ENCODE results near the gene C18orf54.
"Not testable (repeated sequence)": the region's sequence is repeated elsewhere in the genome, so short reads cannot be mapped to it uniquely, and the experiment has no call there.

The C18orf54 gene

DNA sequence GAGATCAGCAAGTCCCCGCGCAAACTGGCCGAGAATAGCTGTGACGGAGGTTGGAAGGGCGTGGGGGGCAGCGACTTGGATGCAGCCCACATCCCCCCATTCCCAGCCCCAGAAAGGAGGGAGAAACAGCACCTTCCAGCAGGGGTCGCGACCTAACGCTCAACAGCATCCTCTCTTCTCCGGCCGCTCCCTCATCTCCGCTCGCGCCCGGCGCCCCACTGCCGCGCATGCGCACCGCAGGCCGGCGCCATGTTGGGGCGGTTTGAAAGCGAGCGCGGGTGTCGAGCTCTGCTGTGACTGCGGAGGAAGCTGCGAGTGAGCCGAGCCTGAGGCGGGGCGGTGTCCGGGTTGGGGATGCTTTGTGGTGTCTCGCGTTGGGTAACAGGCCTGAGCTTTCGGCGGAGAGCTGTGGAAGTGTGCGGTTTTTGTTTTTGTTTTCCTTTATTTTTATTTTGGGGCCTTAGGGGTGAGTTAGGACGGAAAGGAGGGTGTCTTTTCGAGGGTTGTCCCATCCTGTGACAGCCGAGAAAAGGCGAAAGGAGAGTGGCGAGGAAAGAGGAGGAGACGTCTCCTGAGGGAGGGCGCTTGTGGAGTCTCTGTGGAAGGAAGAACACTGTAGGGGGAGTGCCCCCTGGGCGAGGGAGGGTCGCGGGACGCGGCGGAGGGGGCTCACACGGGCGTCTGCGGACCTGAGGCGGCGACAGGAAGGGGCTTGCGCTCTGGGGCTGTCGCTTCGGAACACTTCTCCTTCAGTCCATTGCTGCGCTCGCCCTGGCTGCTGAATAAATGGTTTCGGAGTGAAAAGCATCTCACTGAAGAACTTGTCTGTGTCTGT is at the start of gene C18orf54, which contains the start of gene STARD6:
C18orf54 (plus strand) TSS at position 247 of the 835 bp plus-strand sequence. CDS start 2,667 bp downstream, outside the sequence.
STARD6 (minus strand) TSS at position 199 of the 835 bp plus-strand sequence. CDS start 3,285 bp downstream, outside the sequence.
- peak in 1 of 2 experiments; percentile 32 for DNase-seq

DNA sequence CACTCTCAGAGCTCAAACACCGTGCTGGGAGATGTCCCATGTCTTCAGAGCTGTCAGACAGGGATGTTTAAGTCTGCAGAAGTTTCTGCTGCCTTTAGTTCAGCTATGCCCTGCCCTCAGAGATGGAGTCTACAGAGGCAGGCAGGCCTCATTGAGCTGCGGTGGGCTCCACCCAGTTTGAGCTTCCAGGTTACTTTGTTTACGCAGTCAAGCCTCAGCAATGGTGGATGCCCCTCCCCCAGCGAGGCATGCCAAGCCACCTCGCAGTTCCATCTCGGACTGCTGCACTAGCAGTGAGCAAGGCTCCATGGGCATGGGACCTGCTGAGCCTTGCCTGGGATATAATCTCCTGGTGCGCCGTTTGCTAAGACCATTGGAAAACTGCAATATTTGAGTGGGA is 48.1 kb upstream of the C18orf54 start:
- DNase-seq = not testable (repeated sequence)

DNA sequence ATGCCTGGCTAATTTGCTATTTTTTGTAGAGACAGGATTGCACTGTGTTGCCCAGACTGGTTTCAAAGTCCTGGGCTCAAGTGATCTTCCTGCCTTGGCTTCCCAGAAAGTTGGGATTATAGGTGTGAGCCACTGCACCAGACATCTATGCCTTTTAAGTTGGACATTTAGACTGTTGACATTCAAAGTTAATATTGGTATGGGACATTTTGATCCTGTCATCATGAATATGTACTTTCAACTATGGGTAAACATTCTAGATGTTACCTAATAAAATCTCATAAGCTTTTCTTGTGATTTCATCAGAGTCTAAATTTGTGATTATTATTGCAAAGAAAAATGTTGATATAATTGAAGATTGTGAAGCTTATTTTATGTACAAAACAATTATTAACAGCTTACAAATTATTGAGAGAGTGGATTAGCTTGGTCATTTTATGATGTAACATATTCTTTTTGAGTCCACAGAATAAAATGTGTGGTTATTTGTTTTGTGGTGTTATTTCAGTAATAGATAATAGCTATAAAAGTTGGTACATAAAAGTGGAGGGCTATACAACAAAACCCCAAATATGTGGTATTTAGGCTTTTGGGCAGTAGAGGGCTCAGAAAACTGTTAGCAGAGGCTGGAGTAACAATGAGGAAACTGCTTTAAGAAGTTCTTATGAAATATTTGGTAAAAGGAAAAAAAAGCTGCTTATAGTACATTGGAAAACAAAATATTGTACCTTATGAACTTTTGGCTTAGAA is 41.5 kb upstream of the C18orf54 start:
- no peak for DNase-seq

DNA sequence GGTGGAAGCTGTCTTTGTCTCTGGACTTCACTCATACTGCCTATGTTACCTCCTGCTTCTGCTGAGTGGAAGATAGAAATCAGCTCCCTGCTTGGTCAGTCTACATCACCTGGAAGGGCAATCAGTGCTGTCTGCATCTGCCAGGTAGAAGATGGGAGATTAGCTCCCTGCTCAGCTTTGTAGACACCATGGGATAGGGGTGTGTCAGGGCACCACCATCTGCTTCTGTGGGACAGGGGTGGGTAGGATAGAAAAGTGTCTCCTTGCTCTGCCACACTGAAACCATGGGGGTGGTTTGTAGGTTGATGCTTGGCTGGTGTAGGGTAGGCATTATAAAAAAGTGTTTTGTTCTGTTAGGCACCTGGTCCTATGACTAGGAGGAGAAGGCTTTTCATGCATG is 34.1 kb upstream of the C18orf54 start:
- no peak for DNase-seq

DNA sequence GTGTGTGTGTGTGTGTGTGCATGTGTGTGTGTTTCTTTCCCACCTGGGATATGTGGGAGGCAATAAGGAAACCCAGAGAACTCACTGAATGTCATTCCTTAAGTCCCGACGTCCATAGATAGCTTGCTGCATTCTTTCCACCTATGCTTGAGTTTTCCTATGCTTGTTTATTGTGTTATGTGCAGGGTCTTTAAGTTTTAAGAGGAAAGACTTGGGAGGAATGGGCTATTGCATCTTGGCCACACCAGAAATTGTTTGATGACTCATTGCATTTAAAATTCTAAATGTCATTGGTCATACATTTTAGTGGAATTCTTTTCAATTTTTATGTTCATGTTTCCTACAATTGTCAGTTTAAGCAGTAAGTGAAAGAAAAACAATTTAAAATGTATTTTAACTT is 33.7 kb upstream of the C18orf54 start:
- no peak for DNase-seq

DNA sequence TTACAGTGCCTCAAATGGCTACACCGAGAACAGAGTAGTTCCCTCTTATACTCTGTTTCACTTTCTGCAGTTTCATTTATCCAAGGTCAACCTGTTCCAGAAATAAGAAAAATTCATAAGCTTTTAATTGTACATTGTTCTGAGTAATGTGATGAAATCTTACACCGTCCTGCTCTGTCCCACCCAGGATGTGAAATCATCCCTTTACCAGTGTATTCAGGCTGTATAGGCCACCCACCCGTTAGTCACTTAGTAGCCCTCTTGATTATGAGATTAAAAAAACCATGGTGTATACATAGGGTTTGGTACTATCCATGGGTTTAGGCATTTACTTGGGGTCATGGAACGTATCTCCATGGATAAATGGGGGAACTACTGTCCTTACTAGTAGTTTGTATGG is 29.9 kb upstream of the C18orf54 start:
- no peak for DNase-seq

DNA sequence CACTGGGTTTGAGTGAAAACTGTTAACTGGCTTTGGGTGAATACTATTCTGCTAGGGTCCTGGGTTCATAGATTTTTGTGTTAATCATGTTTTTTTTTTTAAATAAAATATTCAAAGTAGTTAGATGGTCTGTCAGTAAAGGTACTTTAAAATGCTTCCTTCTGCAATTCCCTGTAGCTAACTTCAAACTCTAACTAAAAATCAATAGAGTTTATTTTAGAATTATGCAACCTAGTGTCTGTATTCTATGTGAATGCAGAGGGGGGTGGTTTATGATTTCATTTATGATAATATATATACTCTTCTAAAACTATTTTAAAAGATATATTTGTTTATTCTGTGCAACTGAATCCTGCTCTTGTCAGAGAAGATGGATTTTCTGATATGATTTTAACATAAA is 27.9 kb upstream of the C18orf54 start:
- DNase-seq = no peak

DNA sequence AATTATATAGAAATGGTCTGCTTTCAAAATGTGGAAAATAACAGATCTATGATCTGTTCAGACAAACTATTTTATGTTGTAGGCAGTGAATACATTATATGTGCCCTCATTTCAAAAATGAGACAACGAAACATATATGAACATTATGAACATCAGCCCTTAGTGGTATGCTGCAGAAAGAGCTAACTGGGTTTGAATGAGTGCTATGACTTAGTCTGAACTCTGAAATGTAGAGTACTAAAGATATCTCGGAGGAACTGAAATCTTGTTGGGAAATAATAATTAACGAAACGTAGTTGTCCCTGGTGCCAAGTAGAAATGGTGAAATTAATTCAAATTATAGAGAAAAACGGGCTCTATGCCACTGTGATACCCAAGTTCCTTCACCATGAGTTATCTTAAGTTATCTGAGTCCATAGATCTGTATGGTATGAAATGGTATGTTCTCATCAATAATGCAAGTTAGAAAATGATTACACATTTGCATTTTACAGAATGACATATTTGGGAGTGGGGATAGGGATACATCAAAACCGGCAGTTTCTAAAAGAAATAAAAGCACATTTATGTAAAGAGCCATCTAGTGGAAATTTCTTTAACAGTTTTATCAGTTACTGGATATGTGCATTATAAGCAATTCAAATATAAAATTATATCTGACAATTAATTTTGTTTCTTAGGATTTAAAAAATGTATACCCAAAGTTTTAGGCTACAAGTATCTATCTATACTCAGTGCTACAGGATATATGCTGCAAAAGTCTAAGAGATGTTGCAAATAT is 26.7 kb upstream of the C18orf54 start:
- no peak for DNase-seq

DNA sequence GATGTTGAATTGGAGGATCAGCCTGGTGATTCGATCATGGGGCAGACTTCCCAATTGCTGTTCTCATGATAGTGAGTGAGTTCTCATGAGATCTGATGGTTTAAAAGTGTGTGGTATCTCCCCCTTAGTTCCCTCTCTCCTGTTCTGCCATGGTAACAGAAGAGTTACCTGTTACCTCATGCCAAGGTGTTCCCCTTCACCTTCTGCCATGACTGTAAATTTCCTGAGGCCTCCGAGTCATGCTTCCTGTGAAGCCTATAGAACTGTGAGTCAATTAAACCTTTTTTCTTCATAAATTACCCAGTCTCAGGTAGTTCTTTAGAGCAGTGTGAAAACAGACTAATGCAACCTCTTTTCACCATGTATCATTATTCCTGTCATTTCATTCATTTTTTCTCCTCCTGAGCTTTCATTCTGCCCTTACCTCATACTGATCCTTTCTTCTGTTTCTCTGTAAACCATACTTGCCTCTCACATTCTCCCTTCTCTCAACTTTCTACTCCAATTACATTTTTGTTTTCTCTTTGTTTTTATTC is 22.0 kb upstream of the C18orf54 start:
- DNase-seq = no peak

DNA sequence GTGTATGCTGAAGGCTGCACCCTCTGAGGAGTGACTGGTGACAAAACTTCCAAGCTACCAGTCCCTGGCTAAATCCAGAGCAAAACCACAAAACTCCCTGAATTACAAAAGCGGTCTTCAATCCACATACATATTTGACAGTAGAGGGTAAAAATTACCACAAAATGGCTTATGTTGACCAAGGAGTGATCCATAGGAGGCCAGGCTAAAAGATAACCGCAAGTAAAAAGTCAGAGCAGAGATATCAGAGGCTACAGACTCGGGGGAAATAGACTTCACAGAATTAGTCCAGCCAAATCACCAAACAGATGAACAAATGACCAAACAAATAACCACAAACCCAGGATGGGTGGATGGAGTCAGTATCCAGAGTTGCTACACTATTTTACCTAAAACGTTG is 19.5 kb upstream of the C18orf54 start:
- no peak for DNase-seq

DNA sequence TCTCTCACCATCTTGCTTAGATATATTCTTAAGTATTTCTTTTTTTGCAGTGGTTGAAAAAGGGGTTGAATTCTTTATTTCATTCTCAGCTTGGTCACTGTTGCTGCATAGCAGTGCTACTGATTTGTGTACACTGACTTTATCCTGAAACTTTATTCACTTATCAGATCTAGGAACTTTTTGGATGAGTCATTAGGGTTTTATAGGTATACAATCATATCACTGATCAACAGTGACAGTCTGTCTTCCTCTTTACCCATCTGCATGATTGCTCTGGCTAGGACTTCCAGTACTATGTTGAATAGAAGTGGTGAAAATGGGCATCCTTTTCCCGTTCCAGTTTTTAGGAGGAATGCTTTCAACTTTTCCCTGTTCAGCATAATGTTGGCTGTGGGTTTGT is 6.5 kb upstream of the C18orf54 start:
- DNase-seq = no peak

DNA sequence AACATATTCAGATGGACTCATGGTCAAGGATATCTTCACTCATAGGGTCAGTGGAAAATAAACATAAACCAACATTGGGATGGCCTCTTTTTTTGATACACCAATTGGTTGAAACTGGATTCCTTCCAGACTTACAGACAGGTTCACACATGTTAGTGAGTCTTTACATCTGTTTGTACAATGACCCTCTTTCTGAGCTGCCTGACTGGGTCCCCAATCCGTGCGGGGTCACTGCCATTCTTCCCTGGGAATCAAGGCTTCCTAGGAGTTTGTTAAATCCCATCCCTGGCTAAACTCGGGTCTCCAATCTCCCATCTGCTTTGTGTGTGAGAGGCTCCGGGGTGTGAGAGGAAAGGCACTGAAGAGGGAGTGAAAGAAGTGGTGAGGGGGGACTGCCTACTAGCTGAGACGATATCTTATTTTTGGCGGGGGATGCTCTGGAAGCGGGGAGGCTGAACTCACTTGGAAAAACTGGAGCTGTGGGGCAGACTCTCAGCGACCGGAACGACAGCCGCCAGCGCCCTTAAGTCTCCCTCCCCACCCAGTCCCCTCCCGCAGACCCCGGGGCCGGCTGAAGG is 535 bp upstream of the C18orf54 start:
- peak in 1 of 2 experiments; percentile 36 for DNase-seq

DNA sequence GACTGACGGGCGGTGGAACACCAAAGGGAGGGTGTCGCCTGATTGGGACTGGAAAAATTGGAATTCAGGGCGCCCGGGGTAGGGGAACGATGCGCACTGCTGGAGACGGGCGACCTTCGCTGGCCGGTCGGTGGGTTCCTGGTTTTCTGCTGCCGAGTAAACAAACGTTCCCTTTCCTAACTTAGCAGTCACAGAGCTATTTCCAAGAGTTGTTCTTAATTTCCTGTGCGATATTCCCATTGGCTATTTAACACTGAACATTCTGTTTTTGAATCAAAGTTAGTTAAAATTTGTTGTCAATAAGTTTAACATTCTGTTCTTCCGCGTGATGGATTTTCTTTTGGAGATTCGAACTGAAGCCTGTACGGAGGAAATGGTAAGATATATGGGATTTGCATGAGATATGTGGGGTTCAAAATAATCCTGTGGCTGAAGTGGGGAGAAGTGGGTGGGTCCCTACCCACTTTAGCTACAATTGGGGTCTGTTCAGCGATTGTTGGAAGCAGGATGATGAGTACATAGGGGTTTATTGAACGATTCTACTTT is 862 bp downstream of the C18orf54 start:
- DNase-seq = no peak

DNA sequence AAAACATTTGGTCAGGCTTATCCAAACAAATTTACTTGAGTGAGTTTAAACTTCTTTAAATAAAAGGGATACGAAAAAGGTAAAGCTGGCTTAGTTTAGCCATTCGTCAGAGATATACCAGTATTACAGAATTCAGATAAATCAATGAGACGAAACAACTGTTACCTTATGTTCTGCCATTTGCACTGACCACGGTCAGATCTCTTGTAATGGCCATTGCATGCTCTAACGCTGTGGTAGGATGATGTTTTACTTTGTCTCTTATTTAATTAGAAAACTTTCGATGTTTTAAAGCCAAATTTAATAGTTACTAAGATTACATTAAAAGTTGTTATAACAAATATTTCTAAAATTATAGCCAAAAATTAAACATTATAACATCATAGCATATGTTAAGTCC is 1.5 kb downstream of the C18orf54 start:
- no peak for DNase-seq

DNA sequence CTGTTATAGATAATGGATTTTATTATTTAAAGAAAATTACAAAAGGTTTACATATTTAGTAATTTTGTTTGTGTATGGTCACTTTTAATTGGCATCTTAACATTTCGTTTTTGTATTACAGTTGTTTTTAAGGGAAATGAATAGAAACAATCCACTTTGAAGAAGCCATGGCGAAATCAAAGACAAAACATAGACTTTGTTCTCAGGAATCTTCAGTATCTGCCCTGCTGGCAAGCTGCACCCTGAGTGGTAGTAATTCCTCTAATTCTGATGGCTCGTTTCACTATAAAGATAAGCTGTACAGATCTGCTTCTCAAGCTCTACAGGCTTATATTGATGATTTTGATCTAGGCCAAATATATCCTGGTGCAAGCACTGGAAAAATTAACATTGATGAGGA is 2.7 kb downstream of the C18orf54 start:
- DNase-seq = no peak

DNA sequence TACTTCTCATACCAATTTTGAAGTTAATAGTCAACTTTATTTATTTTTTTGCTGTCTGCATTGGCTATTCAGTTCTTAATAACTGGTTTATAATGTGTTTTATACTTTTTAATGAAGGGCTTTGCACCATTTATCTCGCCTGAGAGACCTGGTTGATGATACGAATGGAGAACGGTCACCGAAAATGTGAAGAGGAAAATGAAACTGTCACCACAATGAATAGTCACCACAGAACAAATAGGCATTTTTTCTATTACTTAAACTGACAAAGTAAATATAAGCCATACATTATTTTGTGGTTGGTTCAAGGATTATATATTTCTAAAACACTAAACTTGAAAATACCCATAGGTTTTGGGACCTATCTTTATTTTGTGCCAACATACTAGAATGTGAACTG is 20.4 kb downstream of the C18orf54 start:
- no peak for DNase-seq

DNA sequence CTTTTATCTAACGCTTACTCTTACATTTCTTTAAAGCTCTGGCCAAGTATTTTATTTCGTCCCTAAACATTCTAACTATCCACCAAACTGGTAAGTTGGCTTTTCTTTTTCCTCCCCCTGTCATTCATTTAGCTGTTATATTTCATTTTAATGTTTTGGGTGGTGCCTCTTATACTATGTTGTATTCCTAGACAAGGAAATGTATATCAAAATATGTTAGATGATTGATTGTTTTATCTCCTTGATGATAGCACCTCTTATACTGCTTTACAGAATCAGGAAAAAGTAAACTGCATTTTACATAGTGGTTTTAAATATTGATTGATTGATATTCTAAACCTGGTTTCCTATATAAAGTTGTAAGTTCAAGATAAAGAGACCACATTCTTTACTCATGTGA is 23.9 kb downstream of the C18orf54 start:
- DNase-seq = no peak

DNA sequence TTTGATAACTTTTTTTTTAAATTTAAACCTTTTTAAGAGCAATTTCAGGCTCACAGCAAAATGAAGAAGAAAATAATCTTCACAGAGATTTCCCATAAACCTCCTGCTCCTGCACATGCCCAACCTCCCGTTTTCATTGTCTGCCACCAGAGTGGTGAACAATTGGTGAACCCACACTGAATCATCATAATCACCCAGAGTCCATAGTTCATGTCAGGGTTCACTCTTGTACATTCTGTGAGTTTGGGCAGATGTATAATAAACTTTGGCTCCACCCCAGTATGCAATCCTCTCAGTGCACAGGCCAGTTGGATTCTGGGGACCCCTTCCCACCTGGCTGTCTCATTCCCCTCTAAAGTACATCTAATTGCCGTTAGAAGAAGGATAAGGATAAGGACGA is 24.4 kb downstream of the C18orf54 start:
- no peak for DNase-seq

DNA sequence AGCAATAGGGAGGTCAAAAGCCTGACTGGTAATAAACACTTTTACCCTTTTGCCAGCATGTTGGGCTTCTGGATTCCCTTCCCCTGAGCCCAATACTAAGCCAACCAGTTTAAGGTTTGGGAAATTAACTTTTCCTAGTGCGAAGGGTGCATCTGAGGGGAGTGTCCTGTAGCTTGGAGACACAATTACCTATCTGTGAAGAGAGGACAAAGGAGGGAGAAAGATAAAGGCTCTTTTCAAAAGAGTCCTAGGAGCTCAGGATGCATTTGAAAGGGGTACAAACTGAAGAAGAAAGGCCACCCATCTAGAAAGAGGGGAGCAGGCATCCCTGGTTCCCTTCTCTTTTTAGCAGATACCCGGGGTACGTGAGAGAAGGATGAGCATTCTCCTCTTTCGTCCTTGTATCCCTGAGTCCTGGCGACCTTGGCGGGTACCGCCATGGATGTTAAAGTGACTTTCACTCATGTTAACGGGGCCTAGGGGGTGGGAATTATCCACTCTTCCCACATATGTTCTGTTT is 25.1 kb downstream of the C18orf54 start:
- DNase-seq = no peak

DNA sequence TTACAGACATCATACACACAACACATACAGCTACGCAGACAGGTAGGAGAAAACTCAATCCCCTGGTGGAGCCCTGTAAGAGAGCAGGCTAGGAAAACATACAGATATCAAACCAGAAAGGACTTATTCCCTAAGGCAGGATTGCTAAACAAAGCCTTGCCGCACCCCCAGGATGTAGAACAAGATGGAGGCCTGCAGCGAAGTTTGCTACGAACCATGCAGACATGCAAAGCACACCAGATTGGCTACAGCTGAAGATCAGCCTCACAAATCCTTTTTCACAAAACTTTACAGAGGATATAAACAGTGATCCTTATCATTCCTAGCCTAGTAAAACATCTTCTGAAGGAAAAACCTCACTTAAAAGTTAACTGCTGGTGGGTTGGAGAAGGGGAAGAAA is 28.3 kb downstream of the C18orf54 start:
- no peak for DNase-seq

DNA sequence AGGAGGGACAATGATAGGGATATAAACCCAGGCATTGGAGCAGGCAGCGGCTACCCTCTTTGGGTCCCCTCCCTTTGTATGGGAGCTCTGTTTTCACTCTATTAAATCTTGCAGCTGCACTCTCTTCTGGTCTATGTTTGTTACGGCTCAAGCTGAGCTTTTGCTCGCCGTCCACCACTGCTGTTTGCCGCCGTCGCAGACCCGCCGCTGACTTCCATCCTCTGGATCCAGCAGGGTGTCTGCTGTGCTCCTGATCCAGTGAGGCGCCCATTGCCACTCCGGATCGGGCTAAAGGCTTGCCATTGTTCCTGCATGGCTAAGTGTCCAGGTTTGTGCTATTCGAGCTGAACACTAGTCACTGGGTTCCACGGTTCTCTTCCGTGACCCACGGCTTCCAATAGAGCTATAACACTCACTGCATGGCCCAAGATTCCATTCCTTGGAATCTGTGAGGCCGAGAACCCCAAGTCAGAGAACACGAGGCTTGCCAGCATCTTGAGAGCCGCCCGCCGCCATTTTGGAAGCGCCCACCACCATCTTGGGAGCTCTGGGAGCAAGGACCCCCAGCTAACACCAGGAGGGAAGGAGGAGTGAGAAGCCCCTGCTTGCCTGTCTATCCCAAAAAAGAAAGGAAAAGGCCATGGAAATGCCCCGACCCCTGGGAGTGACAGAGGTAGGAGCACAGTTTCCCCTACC is 29.2 kb downstream of the C18orf54 start:
- DNase-seq = not testable (repeated sequence)
